ENCODE data around the gene GRIA1. TPM values are rescaled to one million over a fixed set of nuclear protein-coding genes. Genes with fewer than 3 reads are reported as not detected.

The GRIA1 gene
- total RNA-seq, 1 experiment from 2014 or later, result not detected

- no peak for DNase-seq (ENCODE audit: low read depth)
Observed at GRCh38 chr5:153777681-153778581, 287.5 kb downstream of the GRIA1 start.

DNA sequence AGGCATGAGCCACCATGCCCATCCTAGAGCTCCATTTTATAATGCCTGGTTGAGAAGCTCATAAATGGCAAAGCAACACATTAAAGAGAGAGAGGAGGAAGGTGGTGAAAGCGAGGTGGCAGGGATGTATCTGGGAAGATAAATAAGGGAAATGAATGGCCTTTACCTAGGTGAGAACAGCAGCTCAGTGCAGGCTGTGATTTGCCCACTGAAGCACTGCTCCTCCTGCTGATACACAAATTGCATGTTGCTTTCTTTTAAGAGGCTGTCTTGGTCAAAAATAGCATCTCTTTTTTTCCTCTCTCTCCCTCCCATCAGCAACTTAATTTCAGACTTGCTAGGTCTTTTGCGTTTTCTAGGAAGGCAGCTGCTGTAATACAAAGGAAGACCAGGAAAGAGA, 289.4 kb downstream of the GRIA1 start:
- DNase-seq (ENCODE audit: low read depth), result no peak
- in situ Hi-C loops (cut with HindIII; ENCODE audit: low pct_unique_long_range_greater_than_20kb, low sequenced_read_pairs), result no loop called here

More at GRCh38 chr5:153777681-153778581, 287.5 kb downstream of the GRIA1 start:
- in situ Hi-C loops (cut with HindIII; ENCODE audit: low pct_unique_long_range_greater_than_20kb, low sequenced_read_pairs), result no loop called here

DNA sequence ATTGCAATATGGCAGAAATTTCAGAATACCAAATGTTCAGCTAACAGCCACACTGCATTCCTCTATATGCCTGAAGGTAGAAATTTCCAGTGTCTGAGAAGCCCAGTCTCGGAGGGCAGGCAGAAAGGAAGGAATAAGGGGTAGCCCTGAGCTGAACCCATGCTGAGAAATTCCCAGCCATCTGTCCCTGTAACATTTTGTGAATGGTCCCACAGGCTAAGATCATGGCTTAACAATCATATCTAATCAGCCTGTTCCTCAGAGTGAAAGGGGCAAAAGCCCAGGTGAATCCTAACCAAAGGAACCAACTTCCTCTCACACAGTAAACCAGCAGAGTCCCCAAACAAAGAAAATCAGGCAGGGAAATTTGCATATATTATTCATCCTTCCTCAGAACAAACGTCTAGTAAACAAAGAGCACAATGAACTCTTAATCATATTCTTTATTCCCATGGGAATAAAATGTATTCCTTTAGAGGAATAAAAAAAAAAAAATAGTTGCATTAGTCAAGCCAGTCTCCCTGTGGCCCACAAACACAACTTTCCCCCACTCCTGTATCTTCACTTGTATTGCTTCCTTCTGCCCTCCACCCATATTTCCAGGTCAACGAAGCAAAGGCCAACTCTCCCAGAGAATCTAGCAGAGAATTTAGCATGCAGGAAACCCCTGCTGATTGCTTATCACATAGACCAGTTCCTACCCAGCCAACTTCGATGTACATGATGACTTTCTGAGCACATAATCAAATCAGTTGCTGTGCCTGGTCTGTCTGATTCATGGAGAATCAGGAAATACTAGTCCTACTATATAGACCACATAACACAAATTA, 290.6 kb downstream of the GRIA1 start:
- DNase-seq (ENCODE audit: low read depth), result no peak
- in situ Hi-C loops (cut with HindIII; ENCODE audit: low pct_unique_long_range_greater_than_20kb, low sequenced_read_pairs), result no loop called here

GRCh38 chr5:153782589-153783361, 292.3 kb downstream of the GRIA1 start:
- in situ Hi-C loops (cut with HindIII; ENCODE audit: low pct_unique_long_range_greater_than_20kb, low sequenced_read_pairs), result no loop called here
- DNase-seq (ENCODE audit: low read depth), result no peak

DNA sequence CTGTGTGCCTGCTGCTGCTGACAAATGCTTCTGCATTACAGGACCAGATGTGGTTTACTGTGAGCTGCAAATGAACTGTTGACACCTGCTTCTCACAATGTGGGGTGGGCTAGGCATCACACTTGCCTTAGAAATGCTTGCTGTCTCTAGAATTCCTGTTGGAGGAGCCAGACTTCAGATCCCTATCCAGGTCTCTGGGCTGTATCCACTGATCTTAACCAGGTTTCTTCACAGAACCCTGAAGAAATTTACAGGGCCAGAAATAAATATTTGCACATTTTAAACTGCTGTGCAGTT, 292.8 kb downstream of the GRIA1 start:
- no peak for DNase-seq (ENCODE audit: low read depth)
- in situ Hi-C loops (cut with HindIII; ENCODE audit: low pct_unique_long_range_greater_than_20kb, low sequenced_read_pairs), result no loop called here

DNA sequence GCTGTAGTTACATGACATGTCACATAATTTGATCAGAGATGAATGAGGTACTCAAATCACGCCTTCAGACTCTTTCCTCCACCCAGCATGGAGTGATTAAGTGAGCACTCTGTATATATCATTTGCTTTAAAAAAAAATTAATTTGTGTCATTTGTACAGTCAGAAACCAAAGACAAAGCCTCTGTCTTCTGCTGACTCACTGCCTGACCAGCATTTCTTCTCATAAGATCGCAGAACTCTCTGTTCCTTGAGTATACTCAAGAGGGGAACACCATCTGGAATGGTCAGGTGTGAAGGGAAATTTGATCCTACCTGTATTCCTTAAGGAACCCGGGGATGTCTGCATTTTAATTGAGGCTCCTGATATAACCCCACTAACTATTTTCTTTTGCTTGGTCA, 293.8 kb downstream of the GRIA1 start:
- in situ Hi-C loops (cut with HindIII; ENCODE audit: low pct_unique_long_range_greater_than_20kb, low sequenced_read_pairs), result no loop called here
- DNase-seq (ENCODE audit: low read depth), result no peak

- in situ Hi-C loops (cut with HindIII; ENCODE audit: low pct_unique_long_range_greater_than_20kb, low sequenced_read_pairs), result no loop called here
Observed at GRCh38 chr5:153791339-153791738, 300.9 kb downstream of the GRIA1 start.

DNA sequence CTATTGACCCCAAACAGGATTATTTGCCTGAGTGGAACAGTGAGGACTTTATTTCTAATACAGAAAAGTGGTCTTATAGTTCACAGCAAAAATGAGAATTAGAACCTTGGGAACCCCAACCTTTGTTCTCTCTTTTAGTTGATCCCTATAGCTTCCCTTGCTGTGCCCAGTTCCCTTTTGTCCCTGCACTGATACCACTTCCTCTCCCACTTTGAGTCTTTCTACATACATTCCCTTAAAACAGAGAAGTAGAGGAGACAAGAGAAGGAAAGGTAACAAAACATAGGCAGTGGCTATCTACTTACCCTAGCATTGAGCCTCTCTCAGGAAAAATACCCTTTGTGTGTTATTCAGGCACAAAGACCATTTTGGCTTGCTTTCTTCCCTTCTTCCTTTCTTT, 301.8 kb downstream of the GRIA1 start:
- in situ Hi-C loops (cut with HindIII; ENCODE audit: low pct_unique_long_range_greater_than_20kb, low sequenced_read_pairs), result no loop called here
- DNase-seq (ENCODE audit: low read depth), result no peak

More at GRCh38 chr5:153791339-153791738, 300.9 kb downstream of the GRIA1 start:
- DNase-seq (ENCODE audit: low read depth), result no peak

DNA sequence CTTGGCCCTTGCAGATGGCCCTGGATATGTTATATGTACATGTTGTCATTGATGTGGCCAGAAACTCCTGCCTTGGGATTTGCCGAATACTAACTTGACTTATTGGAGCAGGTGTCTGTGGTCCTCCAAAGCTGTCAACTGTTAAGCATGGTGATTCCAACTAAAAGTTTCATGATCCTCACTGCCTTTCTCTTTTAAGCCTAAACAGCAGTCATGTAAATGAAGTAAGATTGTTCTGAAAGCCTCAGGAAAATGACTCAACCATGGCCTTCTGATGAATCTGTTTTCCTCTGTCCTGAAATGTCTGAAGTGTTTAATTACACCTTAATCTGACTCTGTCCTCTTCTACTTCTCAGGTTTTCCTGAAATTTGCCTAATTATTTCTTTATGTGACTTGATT, 303.2 kb downstream of the GRIA1 start:
- no peak for DNase-seq (ENCODE audit: low read depth)
- in situ Hi-C loops (cut with HindIII; ENCODE audit: low pct_unique_long_range_greater_than_20kb, low sequenced_read_pairs), result no loop called here

DNA sequence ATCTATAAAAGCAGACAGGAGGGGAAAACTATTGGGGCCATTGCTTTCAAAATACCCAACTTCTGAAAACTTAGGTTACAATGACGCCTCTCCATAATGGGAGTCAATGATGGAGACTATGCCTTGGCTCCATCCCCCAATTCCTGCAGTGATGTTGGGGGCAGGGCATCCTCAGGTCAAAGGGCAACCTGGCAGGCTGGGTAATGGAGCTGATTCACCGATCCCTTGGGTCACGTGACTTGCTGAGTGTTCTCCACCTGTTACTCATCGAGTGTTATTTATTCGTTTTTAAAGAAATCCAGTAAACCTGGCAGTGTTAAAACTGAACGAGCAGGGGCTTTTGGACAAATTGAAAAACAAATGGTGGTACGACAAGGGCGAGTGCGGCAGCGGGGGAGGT, 303.9 kb downstream of the GRIA1 start:
- in situ Hi-C loops (cut with HindIII; ENCODE audit: low pct_unique_long_range_greater_than_20kb, low sequenced_read_pairs), result no loop called here
- no peak for DNase-seq (ENCODE audit: low read depth)

- no peak for DNase-seq (ENCODE audit: low read depth)
- in situ Hi-C loops (cut with HindIII; ENCODE audit: low pct_unique_long_range_greater_than_20kb, low sequenced_read_pairs), result no loop called here
Observed at GRCh38 chr5:153796527-153796926, 306.1 kb downstream of the GRIA1 start.

GRCh38 chr5:153797484-153797883, 307.0 kb downstream of the GRIA1 start:
- in situ Hi-C loops (cut with HindIII; ENCODE audit: low pct_unique_long_range_greater_than_20kb, low sequenced_read_pairs), result no loop called here
- DNase-seq (ENCODE audit: low read depth), result no peak

DNA sequence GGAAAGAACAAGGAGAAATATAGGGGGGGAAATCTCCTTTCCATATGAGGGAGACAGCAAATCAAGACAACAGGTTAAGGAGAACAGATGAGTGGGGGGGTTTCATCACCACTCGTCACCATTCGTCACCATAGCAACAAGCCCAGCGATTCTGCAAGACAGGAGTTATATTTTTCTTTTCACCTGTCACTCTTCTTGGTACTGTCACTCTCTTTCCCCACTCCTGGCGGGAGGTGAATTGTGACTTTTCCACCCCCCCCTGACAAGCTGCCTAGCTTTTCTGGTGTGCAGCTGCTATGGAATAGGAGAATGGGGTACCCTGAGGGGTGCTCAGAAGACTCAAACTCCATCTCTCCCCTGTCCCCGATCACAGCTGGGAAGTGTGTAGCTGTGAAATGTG, 308.4 kb downstream of the GRIA1 start:
- DNase-seq (ENCODE audit: low read depth), result no peak
- in situ Hi-C loops (cut with HindIII; ENCODE audit: low pct_unique_long_range_greater_than_20kb, low sequenced_read_pairs), result no loop called here

DNA sequence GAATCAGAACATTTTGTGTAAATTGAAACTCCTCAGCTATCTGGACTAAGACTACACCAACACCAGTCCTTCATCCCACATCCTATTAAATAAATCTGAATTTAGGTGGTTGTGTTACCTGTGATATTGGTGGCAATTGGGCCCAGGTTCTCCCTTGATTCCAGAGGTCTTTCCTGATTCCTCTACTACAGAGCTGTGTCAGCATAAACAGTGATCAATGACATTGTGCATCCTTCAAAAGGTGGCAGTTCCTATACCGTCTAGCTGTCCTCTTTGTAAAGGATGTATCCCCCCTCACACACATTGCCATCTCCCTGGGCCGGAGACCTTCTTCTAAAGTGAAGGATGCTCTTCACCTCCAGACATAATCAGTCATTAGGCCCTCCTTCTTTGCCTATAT, 309.0 kb downstream of the GRIA1 start:
- in situ Hi-C loops (cut with HindIII; ENCODE audit: low pct_unique_long_range_greater_than_20kb, low sequenced_read_pairs), result no loop called here
- DNase-seq (ENCODE audit: low read depth), result no peak

DNA sequence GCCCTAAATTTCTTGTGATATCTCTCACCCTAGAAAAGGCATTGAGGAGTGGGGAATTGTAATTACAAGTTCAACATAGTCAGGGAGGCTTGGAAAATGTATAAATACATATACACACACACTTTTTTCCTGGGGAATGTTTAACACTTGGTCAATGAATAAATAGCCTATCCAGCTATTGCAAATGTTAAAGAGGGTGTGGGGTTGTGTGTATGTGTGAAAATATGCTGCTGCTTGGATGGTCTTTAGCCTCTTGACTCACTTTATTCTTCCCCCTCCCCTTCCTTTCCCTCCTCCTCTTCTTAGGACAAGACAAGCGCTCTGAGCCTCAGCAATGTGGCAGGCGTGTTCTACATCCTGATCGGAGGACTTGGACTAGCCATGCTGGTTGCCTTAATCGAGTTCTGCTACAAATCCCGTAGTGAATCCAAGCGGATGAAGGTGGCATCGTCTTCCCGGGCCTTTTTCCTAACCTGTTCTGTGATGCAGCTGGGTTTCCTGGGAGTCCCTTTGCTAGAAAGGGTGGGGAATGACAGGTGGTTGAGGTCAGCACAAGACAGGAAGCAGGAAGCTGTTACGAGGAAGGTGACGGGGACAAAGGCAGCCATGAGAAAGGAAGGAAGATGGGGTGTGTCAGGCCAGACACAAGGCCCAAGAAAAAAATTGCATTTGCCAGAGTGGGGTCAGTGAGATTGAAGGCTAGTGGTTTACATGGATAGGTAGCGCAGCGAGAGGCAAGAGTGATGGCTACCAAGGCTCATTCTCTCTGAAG, 311.8 kb downstream of the GRIA1 start:
- no peak for DNase-seq (ENCODE audit: low read depth)
- in situ Hi-C loops (cut with HindIII; ENCODE audit: low pct_unique_long_range_greater_than_20kb, low sequenced_read_pairs), result no loop called here

GRCh38 chr5:153807801-153808200, 317.3 kb downstream of the GRIA1 start:
- DNase-seq (ENCODE audit: low read depth), result no peak
- in situ Hi-C loops (cut with HindIII; ENCODE audit: low pct_unique_long_range_greater_than_20kb, low sequenced_read_pairs), result no loop called here

- in situ Hi-C loops (cut with HindIII; ENCODE audit: low pct_unique_long_range_greater_than_20kb, low sequenced_read_pairs), result no loop called here
- DNase-seq (ENCODE audit: low read depth), result no peak
Observed at GRCh38 chr5:153809166-153809565, 318.7 kb downstream of the GRIA1 start.

- DNase-seq (ENCODE audit: low read depth), result no peak
- in situ Hi-C loops (cut with HindIII; ENCODE audit: low pct_unique_long_range_greater_than_20kb, low sequenced_read_pairs), result no loop called here
Observed at GRCh38 chr5:153813901-153814300, 323.4 kb downstream of the GRIA1 start.
